ENCODE results near the gene FRMPD2.

FRMPD2 gene

GRCh38 chr10:48294431-48294830 lies 19.9 kb upstream of the FRMPD2 start:
- no peaks in the 10 kb centered on the region for H3K9me3 ChIP-seq (ENCODE audit: control insufficient read depth, insufficient read depth, low read length)
- no peaks in the 10 kb centered on the region for H3K4me1 ChIP-seq (ENCODE audit: control insufficient read depth, low read length)
- H3K79me2 ChIP-seq (ENCODE audit: control insufficient read depth, low read length) = no peaks in the 10 kb centered on the region
- no peak overlapping the region for H3K4me2 ChIP-seq (ENCODE audit: low read length)
- H3K27ac ChIP-seq (ENCODE audit: low read depth, low read length) = no peak overlapping the region
- H3K4me3 ChIP-seq (ENCODE audit: low read length) = no peak overlapping the region
- H4K20me1 ChIP-seq (ENCODE audit: control insufficient read depth, insufficient read depth, low read depth, low read length) = no peaks in the 10 kb centered on the region
- H3K36me3 ChIP-seq (ENCODE audit: control insufficient read depth, low read length) = no peaks in the 10 kb centered on the region
- TF ChIP-seq CTCF (IDR thresholded peaks at IDR 0.05; ENCODE audit: low read depth, low read length, poor library complexity, severe bottlenecking) = no peak
- H3K9me2 ChIP-seq (replicated peaks; ENCODE audit: control insufficient read depth, low read length) = no peaks in the 10 kb centered on the region
- 0 out of 2 replicates have a peak, but pooled peaks cover 5% of the 10 kb centered on the region for H3K27me3 ChIP-seq (ENCODE audit: control insufficient read depth, low read length)
- H3F3A ChIP-seq (ENCODE audit: control insufficient read depth, insufficient read depth) = no peaks in the 10 kb centered on the region

GRCh38 chr10:48292616-48293015 lies 18.1 kb upstream of the FRMPD2 start:
- H3K36me3 ChIP-seq (ENCODE audit: control insufficient read depth, low read length) = no peaks in the 10 kb centered on the region
- no peaks in the 10 kb centered on the region for H3F3A ChIP-seq (ENCODE audit: control insufficient read depth, insufficient read depth)
- no peaks in the 10 kb centered on the region for H3K4me1 ChIP-seq (ENCODE audit: control insufficient read depth, low read length)
- H3K9me2 ChIP-seq (replicated peaks; ENCODE audit: control insufficient read depth, low read length) = no peaks in the 10 kb centered on the region
- TF ChIP-seq EZH2phosphoT487 (IDR thresholded peaks at IDR 0.05; ENCODE audit: borderline replicate concordance, low read length) (no peak), CTCF (IDR thresholded peaks at IDR 0.05; ENCODE audit: low read depth, low read length, poor library complexity, severe bottlenecking) (no peak)
- H3K9me3 ChIP-seq (ENCODE audit: control insufficient read depth, insufficient read depth, low read length) = no peaks in the 10 kb centered on the region
- 0 out of 2 replicates have a peak, but pooled peaks cover 5% of the 10 kb centered on the region for H3K27me3 ChIP-seq (ENCODE audit: control insufficient read depth, low read length)
- H3K4me3 ChIP-seq (ENCODE audit: low read length) = no peak overlapping the region
- H3K27ac ChIP-seq (ENCODE audit: low read depth, low read length) = no peak overlapping the region
- no peak overlapping the region for H3K4me2 ChIP-seq (ENCODE audit: low read length)
- no peaks in the 10 kb centered on the region for H3K79me2 ChIP-seq (ENCODE audit: control insufficient read depth, low read length)
- no peaks in the 10 kb centered on the region for H4K20me1 ChIP-seq (ENCODE audit: control insufficient read depth, insufficient read depth, low read depth, low read length)

GRCh38 chr10:48291190-48291589 lies 16.7 kb upstream of the FRMPD2 start:
- Histone ChIP-seq H4K20me1 (ENCODE audit: control insufficient read depth, insufficient read depth, low read depth, low read length) (no peaks in the 10 kb centered on the region), H3K4me3 (ENCODE audit: low read length) (no peak overlapping the region), H3K4me2 (ENCODE audit: low read length) (no peak overlapping the region), H3K4me1 (ENCODE audit: control insufficient read depth, low read length) (no peaks in the 10 kb centered on the region), H3K27ac (ENCODE audit: low read depth, low read length) (no peak overlapping the region), H3K27me3 (ENCODE audit: control insufficient read depth, low read length) (0 out of 2 replicates have a peak, but pooled peaks cover 5% of the 10 kb centered on the region), H3K9me3 (ENCODE audit: control insufficient read depth, insufficient read depth, low read length) (no peaks in the 10 kb centered on the region), H3K9me2 (replicated peaks; ENCODE audit: control insufficient read depth, low read length) (no peaks in the 10 kb centered on the region), H3K79me2 (ENCODE audit: control insufficient read depth, low read length) (no peaks in the 10 kb centered on the region), H3K36me3 (ENCODE audit: control insufficient read depth, low read length) (no peaks in the 10 kb centered on the region), H3F3A (ENCODE audit: control insufficient read depth, insufficient read depth) (no peaks in the 10 kb centered on the region)
- TF ChIP-seq CTCF (IDR thresholded peaks at IDR 0.05; ENCODE audit: low read depth, low read length, poor library complexity, severe bottlenecking) (no peak), EZH2phosphoT487 (IDR thresholded peaks at IDR 0.05; ENCODE audit: borderline replicate concordance, low read length) (no peak)

GRCh38 chr10:48290286-48290685 lies 15.8 kb upstream of the FRMPD2 start:
- Histone ChIP-seq H3K27me3 (ENCODE audit: control insufficient read depth, low read length) (0 out of 2 replicates have a peak, but pooled peaks cover 5% of the 10 kb centered on the region), H4K20me1 (ENCODE audit: control insufficient read depth, insufficient read depth, low read depth, low read length) (no peaks in the 10 kb centered on the region), H3K9me2 (replicated peaks; ENCODE audit: control insufficient read depth, low read length) (no peaks in the 10 kb centered on the region), H3K4me2 (ENCODE audit: low read length) (no peak overlapping the region), H3F3A (ENCODE audit: control insufficient read depth, insufficient read depth) (no peaks in the 10 kb centered on the region), H3K4me3 (ENCODE audit: low read length) (no peak overlapping the region), H3K79me2 (ENCODE audit: control insufficient read depth, low read length) (no peaks in the 10 kb centered on the region), H3K36me3 (ENCODE audit: control insufficient read depth, low read length) (no peaks in the 10 kb centered on the region), H3K27ac (ENCODE audit: low read depth, low read length) (no peak overlapping the region), H3K4me1 (ENCODE audit: control insufficient read depth, low read length) (no peaks in the 10 kb centered on the region), H3K9me3 (ENCODE audit: control insufficient read depth, insufficient read depth, low read length) (no peaks in the 10 kb centered on the region)
- no peak for TF ChIP-seq CTCF (IDR thresholded peaks at IDR 0.05; ENCODE audit: low read depth, low read length, poor library complexity, severe bottlenecking)
- TF ChIP-seq EZH2phosphoT487 (IDR thresholded peaks at IDR 0.05; ENCODE audit: borderline replicate concordance, low read length) = no peak

Measured in DOHH2 (cell line).